ENCODE results near the gene PAIP2.
"Not testable (repeated sequence)": the region's sequence is repeated elsewhere in the genome, so short reads cannot be mapped to it uniquely, and the experiment has no call there.

Gene PAIP2

DNA sequence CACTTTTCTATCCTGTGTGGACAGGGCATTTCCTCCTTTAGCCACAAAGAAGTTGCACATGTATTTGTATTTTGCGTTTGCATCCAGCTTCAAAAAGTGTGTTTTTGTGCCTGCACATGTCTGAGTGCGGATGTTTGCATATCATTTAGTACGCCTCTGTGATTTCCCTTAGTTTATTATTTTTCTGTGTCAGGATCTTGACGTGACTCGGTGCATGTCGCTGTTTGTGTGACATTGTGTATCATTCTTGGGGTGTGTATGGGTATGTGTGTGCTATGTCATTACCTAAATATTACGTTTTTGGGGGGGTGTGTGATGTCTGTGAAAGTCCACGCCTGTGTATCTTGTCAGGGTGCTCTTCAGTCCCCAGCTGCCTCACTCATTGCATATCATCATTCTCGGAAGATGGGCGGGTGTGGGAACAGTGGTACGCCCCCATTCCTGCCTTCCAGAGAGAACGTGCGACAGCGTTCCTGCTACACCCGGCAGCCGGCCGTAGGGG, 416 bp upstream of the PAIP2 start:
- H3K4me3 ChIP-seq (ENCODE audit: low read length) = peak overlapping the region; percentile 97
- peak overlapping the region; percentile 45; the same call in 1 of the 2 replicates for H3K9ac ChIP-seq (ENCODE audit: low read depth, low read length)
- H3K27me3 ChIP-seq (ENCODE audit: insufficient read depth, low read length) = no peaks in the 10 kb centered on the region
- no peaks in the 10 kb centered on the region for H3K9me3 ChIP-seq (ENCODE audit: insufficient read depth, low read depth, low read length)
- peaks cover 19% of the 10 kb centered on the region for H3K36me3 ChIP-seq (ENCODE audit: insufficient read depth, low read depth, low read length)
- H3K27ac ChIP-seq (ENCODE audit: low read length) = no peak overlapping the region
- peaks cover 11% of the 10 kb centered on the region; the same call in 1 of the 2 replicates for H3K4me1 ChIP-seq (ENCODE audit: insufficient read depth, low read length)

GRCh38 chr5:139342423-139342723, 719 bp downstream of the PAIP2 start:
- H3K36me3 ChIP-seq (ENCODE audit: insufficient read depth, low read depth, low read length) = peaks cover 28% of the 10 kb centered on the region
- peaks cover 11% of the 10 kb centered on the region; the same call in 1 of the 2 replicates for H3K4me1 ChIP-seq (ENCODE audit: insufficient read depth, low read length)
- H3K9me3 ChIP-seq (ENCODE audit: insufficient read depth, low read depth, low read length) = no peaks in the 10 kb centered on the region
- peak overlapping the region; percentile 99 for H3K9ac ChIP-seq (ENCODE audit: low read depth, low read length)
- H3K27ac ChIP-seq (ENCODE audit: low read length) = peak overlapping the region; percentile 69
- H3K27me3 ChIP-seq (ENCODE audit: insufficient read depth, low read length) = no peaks in the 10 kb centered on the region
- peak overlapping the region; percentile 97 for H3K4me3 ChIP-seq (ENCODE audit: low read length)

- Histone ChIP-seq H3K4me3 (ENCODE audit: low read length) (peak overlapping the region; percentile 97), H3K27me3 (ENCODE audit: insufficient read depth, low read length) (no peaks in the 10 kb centered on the region), H3K27ac (ENCODE audit: low read length) (no peak overlapping the region), H3K36me3 (ENCODE audit: insufficient read depth, low read depth, low read length) (peaks cover 28% of the 10 kb centered on the region), H3K9ac (ENCODE audit: low read depth, low read length) (peak overlapping the region; percentile 99; the same call in 1 of the 2 replicates), H3K9me3 (ENCODE audit: insufficient read depth, low read depth, low read length) (no peaks in the 10 kb centered on the region), H3K4me1 (ENCODE audit: insufficient read depth, low read length) (peaks cover 11% of the 10 kb centered on the region; the same call in 1 of the 2 replicates)
Observed at GRCh38 chr5:139343476-139343875, 1.8 kb downstream of the PAIP2 start.

DNA sequence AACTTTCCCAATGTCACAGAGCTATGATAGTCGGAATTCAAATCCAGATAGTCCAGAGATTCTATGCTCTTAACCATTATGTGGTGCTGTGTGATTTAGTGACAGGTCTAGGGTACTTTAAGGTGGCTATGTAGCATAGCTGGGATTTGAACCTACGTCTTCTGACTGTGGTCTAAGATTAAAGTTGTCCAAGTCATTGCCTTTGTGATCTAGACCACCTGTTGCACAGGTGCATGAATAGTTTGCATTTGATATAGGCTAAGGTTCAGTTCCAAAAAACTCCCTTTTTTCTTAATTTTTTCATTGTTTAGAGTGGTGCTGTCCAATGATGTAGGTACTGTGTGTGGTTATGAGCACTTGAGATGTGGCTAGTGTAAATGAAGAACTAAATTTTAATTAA, 2.5 kb downstream of the PAIP2 start:
- no peaks in the 10 kb centered on the region for H3K27me3 ChIP-seq (ENCODE audit: insufficient read depth, low read length)
- H3K36me3 ChIP-seq (ENCODE audit: insufficient read depth, low read depth, low read length) = peaks cover 29% of the 10 kb centered on the region
- no peak overlapping the region for H3K9ac ChIP-seq (ENCODE audit: low read depth, low read length)
- peaks cover 11% of the 10 kb centered on the region; the same call in 1 of the 2 replicates for H3K4me1 ChIP-seq (ENCODE audit: insufficient read depth, low read length)
- peak overlapping the region; percentile 7; the same call in 1 of the 2 replicates for H3K4me3 ChIP-seq (ENCODE audit: low read length)
- H3K27ac ChIP-seq (ENCODE audit: low read length) = no peak overlapping the region
- H3K9me3 ChIP-seq (ENCODE audit: insufficient read depth, low read depth, low read length) = no peaks in the 10 kb centered on the region

DNA sequence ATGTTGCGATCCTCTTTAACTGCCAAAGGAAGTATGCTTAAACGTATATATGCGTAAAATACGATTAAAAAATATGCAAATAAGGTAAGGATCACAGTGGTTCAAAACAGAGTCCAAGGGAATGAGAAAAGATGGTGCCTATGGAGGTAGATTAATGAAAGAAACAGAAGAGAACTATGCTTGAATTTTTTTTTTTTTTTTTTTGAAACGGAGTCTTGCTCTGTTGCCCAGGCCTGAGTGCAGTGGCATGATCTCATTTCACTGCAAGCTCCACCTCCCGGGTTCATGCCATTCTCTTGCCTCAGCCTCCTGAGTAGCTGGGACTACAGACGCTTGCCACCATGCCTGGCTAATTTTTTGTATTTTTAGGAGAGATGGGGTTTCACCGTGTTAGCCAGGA, 3.8 kb downstream of the PAIP2 start:
- peaks cover 34% of the 10 kb centered on the region for H3K36me3 ChIP-seq (ENCODE audit: insufficient read depth, low read depth, low read length)

DNA sequence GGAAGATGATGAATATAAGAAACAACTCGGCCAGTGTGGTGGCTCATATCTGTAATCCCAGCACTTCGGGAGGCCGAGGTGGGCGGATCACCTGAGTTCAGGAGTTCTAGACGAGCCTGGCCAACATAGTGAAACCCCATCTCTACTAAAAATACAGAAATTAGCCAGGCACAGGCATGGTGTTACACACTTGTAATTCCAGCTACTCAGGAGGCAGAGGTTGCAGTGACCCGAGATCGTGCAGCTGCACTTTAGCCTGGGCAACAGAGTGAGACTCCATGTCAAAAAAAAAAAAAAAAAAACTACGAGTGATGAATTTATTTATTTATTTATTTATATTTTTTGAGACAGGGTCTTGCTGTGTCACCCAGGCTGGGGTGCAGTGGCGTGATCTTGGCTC, 6.2 kb downstream of the PAIP2 start:
- not testable (repeated sequence) for H3K27ac ChIP-seq (ENCODE audit: low read length); H3K4me3 ChIP-seq (ENCODE audit: low read length); H3K9ac ChIP-seq (ENCODE audit: low read depth, low read length); H3K9me3 ChIP-seq (ENCODE audit: insufficient read depth, low read depth, low read length); H3K27me3 ChIP-seq (ENCODE audit: insufficient read depth, low read length)
- H3K4me1 ChIP-seq (ENCODE audit: insufficient read depth, low read length) = peaks cover 10% of the 10 kb centered on the region; the same call in 1 of the 2 replicates
- H3K36me3 ChIP-seq (ENCODE audit: insufficient read depth, low read depth, low read length) = peaks cover 45% of the 10 kb centered on the region

More for the DNA sequence above, 3.8 kb downstream of the PAIP2 start:
- not testable (repeated sequence) for H3K27ac ChIP-seq (ENCODE audit: low read length); H3K27me3 ChIP-seq (ENCODE audit: insufficient read depth, low read length); H3K9me3 ChIP-seq (ENCODE audit: insufficient read depth, low read depth, low read length); H3K9ac ChIP-seq (ENCODE audit: low read depth, low read length); H3K4me3 ChIP-seq (ENCODE audit: low read length)
- peaks cover 11% of the 10 kb centered on the region; the same call in 1 of the 2 replicates for H3K4me1 ChIP-seq (ENCODE audit: insufficient read depth, low read length)

GRCh38 chr5:139354186-139354585, 12.5 kb downstream of the PAIP2 start:
- Histone ChIP-seq H3K4me3 (ENCODE audit: low read length) (no peak overlapping the region), H3K36me3 (ENCODE audit: insufficient read depth, low read depth, low read length) (peaks cover 40% of the 10 kb centered on the region), H3K9me3 (ENCODE audit: insufficient read depth, low read depth, low read length) (no peaks in the 10 kb centered on the region), H3K9ac (ENCODE audit: low read depth, low read length) (no peak overlapping the region), H3K27ac (ENCODE audit: low read length) (no peak overlapping the region), H3K4me1 (ENCODE audit: insufficient read depth, low read length) (no peaks in the 10 kb centered on the region), H3K27me3 (ENCODE audit: insufficient read depth, low read length) (no peaks in the 10 kb centered on the region)

- H3K4me3 ChIP-seq (ENCODE audit: low read length); H3K27ac ChIP-seq (ENCODE audit: low read length); H3K27me3 ChIP-seq (ENCODE audit: insufficient read depth, low read length); H3K9ac ChIP-seq (ENCODE audit: low read depth, low read length); H3K4me1 ChIP-seq (ENCODE audit: insufficient read depth, low read length); H3K9me3 ChIP-seq (ENCODE audit: insufficient read depth, low read depth, low read length): not testable (repeated sequence)
- peaks cover 35% of the 10 kb centered on the region for H3K36me3 ChIP-seq (ENCODE audit: insufficient read depth, low read depth, low read length)
Observed at GRCh38 chr5:139355900-139356299, 14.2 kb downstream of the PAIP2 start.

DNA sequence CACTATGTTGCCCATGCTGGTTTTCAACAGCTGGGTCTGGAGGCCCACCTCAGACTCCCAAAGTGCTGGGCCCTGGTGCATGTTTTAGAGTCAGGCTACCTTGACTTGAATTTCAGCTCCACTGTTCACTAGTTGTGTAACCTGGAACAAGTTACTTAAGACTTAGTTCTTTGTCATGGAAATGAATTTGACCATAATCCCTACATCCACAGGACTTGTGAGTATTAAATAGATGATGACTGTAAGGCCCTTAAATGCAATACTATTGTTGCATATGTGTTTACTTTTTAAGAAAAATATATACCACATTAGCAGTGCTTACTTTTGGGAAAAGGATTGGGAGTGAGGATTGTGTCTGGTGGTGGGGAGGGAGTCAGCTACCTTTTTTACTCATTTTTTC, 16.4 kb downstream of the PAIP2 start:
- H3K9me3 ChIP-seq (ENCODE audit: insufficient read depth, low read depth, low read length) = no peaks in the 10 kb centered on the region
- no peak overlapping the region for H3K27ac ChIP-seq (ENCODE audit: low read length)
- H3K36me3 ChIP-seq (ENCODE audit: insufficient read depth, low read depth, low read length) = peaks cover 26% of the 10 kb centered on the region
- no peaks in the 10 kb centered on the region for H3K27me3 ChIP-seq (ENCODE audit: insufficient read depth, low read length)
- H3K9ac ChIP-seq (ENCODE audit: low read depth, low read length) = no peak overlapping the region
- H3K4me3 ChIP-seq (ENCODE audit: low read length) = no peak overlapping the region
- no peaks in the 10 kb centered on the region for H3K4me1 ChIP-seq (ENCODE audit: insufficient read depth, low read length)

- no peaks in the 10 kb centered on the region for H3K27me3 ChIP-seq (ENCODE audit: insufficient read depth, low read length)
- no peak overlapping the region for H3K9ac ChIP-seq (ENCODE audit: low read depth, low read length)
- H3K9me3 ChIP-seq (ENCODE audit: insufficient read depth, low read depth, low read length) = no peaks in the 10 kb centered on the region
- no peak overlapping the region for H3K4me3 ChIP-seq (ENCODE audit: low read length)
- peaks cover 35% of the 10 kb centered on the region for H3K36me3 ChIP-seq (ENCODE audit: insufficient read depth, low read depth, low read length)
- no peaks in the 10 kb centered on the region for H3K4me1 ChIP-seq (ENCODE audit: insufficient read depth, low read length)
- H3K27ac ChIP-seq (ENCODE audit: low read length) = no peak overlapping the region
Observed at GRCh38 chr5:139360384-139360783, 18.7 kb downstream of the PAIP2 start.

DNA sequence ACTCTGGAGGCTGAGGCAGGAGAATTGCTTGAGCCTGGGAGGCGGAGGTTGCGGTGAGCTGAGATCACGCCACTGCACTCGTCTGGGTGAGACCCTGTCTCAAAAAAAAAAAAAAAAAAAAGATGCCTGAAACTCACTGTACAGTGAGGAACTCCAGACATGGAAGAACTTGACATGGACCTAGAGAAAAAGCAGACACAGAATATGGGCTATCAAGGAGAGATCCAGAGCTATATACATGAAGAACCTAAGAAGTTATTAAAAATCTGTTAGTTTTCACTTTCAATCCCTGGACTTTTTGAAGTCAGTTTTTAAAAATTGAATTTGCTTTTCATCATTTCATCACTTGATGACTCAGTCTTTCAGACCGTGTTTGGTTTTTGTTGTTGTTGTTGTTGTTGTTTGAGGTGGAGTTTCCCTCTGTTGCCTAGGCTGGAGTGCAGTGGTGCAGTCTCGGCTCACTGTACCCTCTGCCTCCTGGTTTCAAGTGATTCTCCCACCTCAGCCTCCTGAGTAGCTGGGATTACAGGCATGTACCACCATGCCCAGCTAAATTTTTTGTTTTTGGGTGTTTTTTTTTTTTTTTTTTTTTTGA, 20.3 kb downstream of the PAIP2 start:
- H3K4me3 ChIP-seq (ENCODE audit: low read length) = no peak overlapping the region
- no peak overlapping the region for H3K27ac ChIP-seq (ENCODE audit: low read length)
- no peak overlapping the region for H3K9ac ChIP-seq (ENCODE audit: low read depth, low read length)
- H3K9me3 ChIP-seq (ENCODE audit: insufficient read depth, low read depth, low read length) = no peaks in the 10 kb centered on the region
- peaks cover 51% of the 10 kb centered on the region for H3K36me3 ChIP-seq (ENCODE audit: insufficient read depth, low read depth, low read length)
- no peaks in the 10 kb centered on the region for H3K27me3 ChIP-seq (ENCODE audit: insufficient read depth, low read length)
- H3K4me1 ChIP-seq (ENCODE audit: insufficient read depth, low read length) = no peaks in the 10 kb centered on the region

DNA sequence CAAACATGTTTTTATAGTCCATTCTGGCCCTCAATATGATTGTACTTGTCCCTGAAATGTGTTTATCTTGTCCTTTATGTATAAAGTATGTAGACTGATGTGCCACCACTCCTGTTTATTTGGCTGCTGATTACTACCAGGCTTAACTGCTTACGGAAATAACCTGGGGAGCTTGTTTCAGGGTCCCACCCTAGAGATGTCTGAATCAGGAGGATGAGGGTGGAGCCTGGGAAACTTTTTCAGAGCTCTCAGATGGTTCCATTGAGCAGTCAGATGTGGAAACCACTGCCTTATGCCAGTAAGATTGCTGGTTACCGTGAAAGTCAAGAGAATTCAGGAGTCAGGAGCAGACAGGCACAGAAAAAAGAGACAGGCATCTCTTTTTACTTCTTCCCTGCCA, 22.3 kb downstream of the PAIP2 start:
- peaks cover 54% of the 10 kb centered on the region for H3K36me3 ChIP-seq (ENCODE audit: insufficient read depth, low read depth, low read length)
- H3K9me3 ChIP-seq (ENCODE audit: insufficient read depth, low read depth, low read length) = no peaks in the 10 kb centered on the region
- H3K27me3 ChIP-seq (ENCODE audit: insufficient read depth, low read length) = no peaks in the 10 kb centered on the region

More for the DNA sequence above, 22.3 kb downstream of the PAIP2 start:
- no peak overlapping the region for H3K27ac ChIP-seq (ENCODE audit: low read length)
- H3K9ac ChIP-seq (ENCODE audit: low read depth, low read length) = no peak overlapping the region
- H3K4me3 ChIP-seq (ENCODE audit: low read length) = no peak overlapping the region
- no peaks in the 10 kb centered on the region for H3K4me1 ChIP-seq (ENCODE audit: insufficient read depth, low read length)
